C4-2B (cell line): Measurements from ENCODE around the gene AFAP1L1.

ENCODE experiments used
- CTCF ChIP-seq: fragments of 450-650 bp; conservative IDR thresholded peaks from 2 replicates; pipeline ENCODE4 v1.5.1; 2017; ENCODE audit warnings: mild to moderate bottlenecking
- ZFX ChIP-seq: fragments of 450-650 bp; IDR thresholded peaks from 2 replicates; pipeline ENCODE4 v1.6.1; 2017

GRCh38 chr5:149376711-149377447 is 105.2 kb downstream of the AFAP1L1 start:
- TF ChIP-seq CTCF: no peak
- TF ChIP-seq ZFX: no peak
